OCI-LY3 (cell line): ENCODE measurements around the gene SYNDIG1.

Experiments used
- EZH2phosphoT487 ChIP-seq: fragments of 200-600 bp; shearing (Covaris generic); IDR thresholded peaks from 2 replicates; pipeline ENCODE4 v1.6.1; 2018; ENCODE audit warnings: antibody characterized with exemption, mixed run types, low read depth
- TF ChIP-seq, protein P1 (sequence below): fragments of 200-600, 300-600 bp; sonication (generic); IDR thresholded peaks from 2 replicates; pipeline ENCODE4 v1.5.1; 2014; ENCODE audit warnings: antibody characterized with exemption, low read length, low read depth

DNA sequence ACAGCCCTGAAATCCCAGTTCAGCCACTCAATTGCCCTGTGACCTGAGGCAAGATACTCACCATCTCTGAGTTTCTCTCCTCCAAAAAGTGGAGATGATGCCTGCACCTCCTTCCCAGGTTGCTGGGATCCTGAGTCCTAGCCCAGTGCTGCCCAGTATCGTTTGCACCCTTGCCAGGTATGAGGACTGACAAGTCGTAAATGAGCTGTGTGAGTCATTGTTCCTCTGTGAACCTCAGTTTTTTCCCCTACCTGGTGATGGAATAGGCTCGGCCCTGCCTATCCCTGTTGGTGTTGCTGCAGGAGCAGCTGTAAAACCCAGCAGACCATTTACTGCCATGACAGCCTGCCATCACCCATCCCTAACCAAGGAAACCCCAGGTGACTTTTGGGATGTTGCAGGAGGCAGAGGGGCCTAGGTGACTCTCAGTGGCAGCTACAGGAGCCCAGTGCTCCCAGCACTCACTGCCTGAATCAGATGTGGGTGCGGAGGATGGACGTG, 229.3 kb downstream of the SYNDIG1 start:
- TF ChIP-seq, protein P1, sequence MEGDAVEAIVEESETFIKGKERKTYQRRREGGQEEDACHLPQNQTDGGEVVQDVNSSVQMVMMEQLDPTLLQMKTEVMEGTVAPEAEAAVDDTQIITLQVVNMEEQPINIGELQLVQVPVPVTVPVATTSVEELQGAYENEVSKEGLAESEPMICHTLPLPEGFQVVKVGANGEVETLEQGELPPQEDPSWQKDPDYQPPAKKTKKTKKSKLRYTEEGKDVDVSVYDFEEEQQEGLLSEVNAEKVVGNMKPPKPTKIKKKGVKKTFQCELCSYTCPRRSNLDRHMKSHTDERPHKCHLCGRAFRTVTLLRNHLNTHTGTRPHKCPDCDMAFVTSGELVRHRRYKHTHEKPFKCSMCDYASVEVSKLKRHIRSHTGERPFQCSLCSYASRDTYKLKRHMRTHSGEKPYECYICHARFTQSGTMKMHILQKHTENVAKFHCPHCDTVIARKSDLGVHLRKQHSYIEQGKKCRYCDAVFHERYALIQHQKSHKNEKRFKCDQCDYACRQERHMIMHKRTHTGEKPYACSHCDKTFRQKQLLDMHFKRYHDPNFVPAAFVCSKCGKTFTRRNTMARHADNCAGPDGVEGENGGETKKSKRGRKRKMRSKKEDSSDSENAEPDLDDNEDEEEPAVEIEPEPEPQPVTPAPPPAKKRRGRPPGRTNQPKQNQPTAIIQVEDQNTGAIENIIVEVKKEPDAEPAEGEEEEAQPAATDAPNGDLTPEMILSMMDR = no peak
- TF ChIP-seq EZH2phosphoT487 = no peak
